Measurements from ENCODE around the gene ROCK2.

DNA sequence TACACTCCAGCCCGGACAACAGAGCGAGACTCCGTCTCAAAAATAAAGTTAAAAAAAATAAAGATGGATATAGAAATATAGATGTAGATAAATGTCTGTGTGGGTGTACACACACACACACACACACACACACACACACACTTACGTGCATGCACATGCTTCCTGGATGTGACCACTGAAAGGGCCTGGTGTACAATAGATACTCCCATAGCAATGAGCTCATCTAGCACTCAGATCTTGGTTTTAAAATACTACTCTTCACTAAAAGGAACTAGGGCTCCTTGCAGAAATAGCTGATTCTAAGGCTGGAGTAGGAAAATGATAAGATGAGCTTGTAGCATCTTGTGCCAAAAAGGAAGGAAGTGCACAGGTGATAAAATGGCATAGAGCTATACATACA is 39.1 kb downstream of the ROCK2 start:
- TF ChIP-seq POLR2AphosphoS5 (IDR thresholded peaks at IDR 0.05; ENCODE audit: low read depth, low read length), result no peak
- TF ChIP-seq, protein P1, sequence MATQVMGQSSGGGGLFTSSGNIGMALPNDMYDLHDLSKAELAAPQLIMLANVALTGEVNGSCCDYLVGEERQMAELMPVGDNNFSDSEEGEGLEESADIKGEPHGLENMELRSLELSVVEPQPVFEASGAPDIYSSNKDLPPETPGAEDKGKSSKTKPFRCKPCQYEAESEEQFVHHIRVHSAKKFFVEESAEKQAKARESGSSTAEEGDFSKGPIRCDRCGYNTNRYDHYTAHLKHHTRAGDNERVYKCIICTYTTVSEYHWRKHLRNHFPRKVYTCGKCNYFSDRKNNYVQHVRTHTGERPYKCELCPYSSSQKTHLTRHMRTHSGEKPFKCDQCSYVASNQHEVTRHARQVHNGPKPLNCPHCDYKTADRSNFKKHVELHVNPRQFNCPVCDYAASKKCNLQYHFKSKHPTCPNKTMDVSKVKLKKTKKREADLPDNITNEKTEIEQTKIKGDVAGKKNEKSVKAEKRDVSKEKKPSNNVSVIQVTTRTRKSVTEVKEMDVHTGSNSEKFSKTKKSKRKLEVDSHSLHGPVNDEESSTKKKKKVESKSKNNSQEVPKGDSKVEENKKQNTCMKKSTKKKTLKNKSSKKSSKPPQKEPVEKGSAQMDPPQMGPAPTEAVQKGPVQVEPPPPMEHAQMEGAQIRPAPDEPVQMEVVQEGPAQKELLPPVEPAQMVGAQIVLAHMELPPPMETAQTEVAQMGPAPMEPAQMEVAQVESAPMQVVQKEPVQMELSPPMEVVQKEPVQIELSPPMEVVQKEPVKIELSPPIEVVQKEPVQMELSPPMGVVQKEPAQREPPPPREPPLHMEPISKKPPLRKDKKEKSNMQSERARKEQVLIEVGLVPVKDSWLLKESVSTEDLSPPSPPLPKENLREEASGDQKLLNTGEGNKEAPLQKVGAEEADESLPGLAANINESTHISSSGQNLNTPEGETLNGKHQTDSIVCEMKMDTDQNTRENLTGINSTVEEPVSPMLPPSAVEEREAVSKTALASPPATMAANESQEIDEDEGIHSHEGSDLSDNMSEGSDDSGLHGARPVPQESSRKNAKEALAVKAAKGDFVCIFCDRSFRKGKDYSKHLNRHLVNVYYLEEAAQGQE (IDR thresholded peaks at IDR 0.05; ENCODE audit: insufficient read depth in 1 of 2, low read depth in 2 of 2, low read length in 2 of 2), result no peak
- no peak for TF ChIP-seq TAF1 (IDR thresholded peaks at IDR 0.05; ENCODE audit: borderline replicate concordance, insufficient read depth, low read length)
- no peak for TF ChIP-seq SIN3A (IDR thresholded peaks at IDR 0.05; ENCODE audit: borderline replicate concordance, insufficient read depth, low read length)
- no peak for TF ChIP-seq FOXP2 (optimal IDR thresholded peaks at IDR 0.05; ENCODE audit: borderline replicate concordance, extremely low read depth, extremely low read length, insufficient read depth)

Measured in PFSK-1 (cell line).